ENCODE data around the gene SLC22A12. TPM values are rescaled to one million over a fixed set of nuclear protein-coding genes. Genes with fewer than 3 reads are reported as not detected.

Gene SLC22A12
- total RNA-seq, 6 experiments from 2014 or later: 0.22 to 0.80 (median 0.74) TPM; not detected in 3

GRCh38 chr11:64638018-64638665 is 47.1 kb downstream of the SLC22A12 start:
- Histone ChIP-seq H3K36me3 (no peaks in the 10 kb centered on the region), H3K4me1 (no peaks in the 10 kb centered on the region), H3K9me3 (no peaks in the 10 kb centered on the region), H3K27me3 (no peaks in the 10 kb centered on the region), H3K27ac (no peak overlapping the region), H3K4me3 (no peak overlapping the region)
- 34% methylated on average over 12 of the region's 37 CpGs for WGBS (ENCODE audit: insufficient coverage, low coverage, low lambda C conversion rate, missing lambda C conversion rate)
- TF ChIP-seq POLR2A (IDR thresholded peaks at IDR 0.05) (no peak), CTCF (IDR thresholded peaks at IDR 0.05) (no peak)
- intact Hi-C loops (cut with DNase I): no loop called here
- ATAC-seq: peak in 1 of 4 donors; percentile 12
- no peak for DNase-seq

GRCh38 chr11:64638829-64639228 is 47.8 kb downstream of the SLC22A12 start:
- Histone ChIP-seq H3K9me3 (no peaks in the 10 kb centered on the region), H3K27ac (no peak overlapping the region), H3K4me3 (no peak overlapping the region), H3K36me3 (no peaks in the 10 kb centered on the region), H3K4me1 (no peaks in the 10 kb centered on the region), H3K27me3 (no peaks in the 10 kb centered on the region)
- ATAC-seq (no peak), DNase-seq (no peak)
- 80% methylated on average over 1 of the region's 2 CpGs for WGBS (ENCODE audit: insufficient coverage, low coverage, low lambda C conversion rate, missing lambda C conversion rate)
- intact Hi-C loops (cut with DNase I): no loop called here
- TF ChIP-seq POLR2A (IDR thresholded peaks at IDR 0.05) (no peak), CTCF (IDR thresholded peaks at IDR 0.05) (no peak)

DNA sequence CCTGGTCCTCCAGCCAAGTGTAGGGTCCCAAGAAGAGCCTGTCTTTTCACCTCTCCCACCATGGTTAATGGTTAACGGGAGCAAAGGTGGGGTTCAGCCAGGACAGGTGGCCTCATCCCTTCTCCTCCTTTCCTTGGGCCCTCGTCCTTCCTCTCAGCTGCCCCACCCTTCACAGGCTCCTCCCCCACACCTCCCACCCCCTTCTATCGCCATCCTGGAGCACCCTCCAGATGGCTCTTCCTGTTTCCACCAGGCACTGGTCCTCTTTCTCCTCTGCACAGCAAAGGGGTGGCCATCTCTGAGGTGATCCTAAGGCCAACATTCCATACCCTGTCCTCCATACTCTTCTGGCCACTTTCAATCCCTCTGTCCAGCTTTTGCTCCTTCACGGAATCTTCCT is 48.9 kb downstream of the SLC22A12 start:
- WGBS (ENCODE audit: insufficient coverage, low coverage, low lambda C conversion rate, missing lambda C conversion rate): 56% methylated on average over 3 of the region's 4 CpGs
- Histone ChIP-seq H3K36me3 (no peaks in the 10 kb centered on the region), H3K4me3 (no peak overlapping the region), H3K27me3 (no peaks in the 10 kb centered on the region), H3K9me3 (no peaks in the 10 kb centered on the region), H3K4me1 (no peaks in the 10 kb centered on the region), H3K27ac (no peak overlapping the region)
- no peak for ATAC-seq
- intact Hi-C loops (cut with DNase I): no loop called here
- TF ChIP-seq POLR2A (IDR thresholded peaks at IDR 0.05): no peak
- no peak for TF ChIP-seq CTCF (IDR thresholded peaks at IDR 0.05)
- DNase-seq: no peak

GRCh38 chr11:64641596-64642417 is 50.8 kb downstream of the SLC22A12 start:
- no peaks in the 10 kb centered on the region for H3K27me3 ChIP-seq
- no peak for DNase-seq
- no peaks in the 10 kb centered on the region for H3K9me3 ChIP-seq
- H3K36me3 ChIP-seq: no peaks in the 10 kb centered on the region
- no peak for ATAC-seq
- TF ChIP-seq CTCF (IDR thresholded peaks at IDR 0.05): no peak
- no peak for TF ChIP-seq POLR2A (IDR thresholded peaks at IDR 0.05)
- H3K27ac ChIP-seq: no peak overlapping the region
- 35% methylated on average over 11 of the region's 11 CpGs for WGBS (ENCODE audit: insufficient coverage, low coverage, low lambda C conversion rate, missing lambda C conversion rate)
- no peaks in the 10 kb centered on the region for H3K4me1 ChIP-seq
- H3K4me3 ChIP-seq: no peak overlapping the region
- intact Hi-C loops (cut with DNase I): no loop called here

Measured in right lobe of liver (tissue), 6 donors.